Spinal cord (tissue), 10 donors: Measurements from ENCODE around the gene CDKN3. TPM values are rescaled to one million over a fixed set of nuclear protein-coding genes. Genes with fewer than 3 reads are reported as not detected.

Experiments used
- DNase-seq, 6 donors: peaks; one replicate each; pipeline versions ENCODE4 v3.0.0 to v3.0.0-alpha.2; 2013 to 2015; ENCODE audit warnings: low spot score in 6 of 6, low read depth in 4 of 6
- H3K27ac ChIP-seq: one replicate; pipeline ENCODE4 v1.5.1; 2013; ENCODE audit warnings: low read depth, low read length, control low read depth
- H3K27me3 ChIP-seq: one replicate; pipeline ENCODE4 v1.6.1; 2013; ENCODE audit warnings: low read length; ENCODE audit not compliant: control insufficient read depth, insufficient read depth
- H3K36me3 ChIP-seq: one replicate; pipeline ENCODE4 v1.6.1; 2013; ENCODE audit warnings: low read length; ENCODE audit not compliant: control insufficient read depth, insufficient read depth
- H3K4me1 ChIP-seq: one replicate; pipeline ENCODE4 v1.6.1; 2013; ENCODE audit warnings: low read length; ENCODE audit not compliant: control insufficient read depth, insufficient read depth
- H3K4me3 ChIP-seq: one replicate; pipeline ENCODE4 v1.5.1; 2013; ENCODE audit warnings: low read depth, low read length, control low read depth
- H3K9me3 ChIP-seq: one replicate; pipeline ENCODE4 v1.6.1; 2013; ENCODE audit warnings: low read length; ENCODE audit not compliant: control insufficient read depth, insufficient read depth
- WGBS: methylation state at CpG from one replicate; pipeline ENCODE4 v1.1.5; 2013; ENCODE audit warnings: missing lambda C conversion rate; ENCODE audit not compliant: insufficient coverage; 5-methylcytosine and 5-hydroxymethylcytosine counted together
- long read RNA-seq, 4 donors: transcript quantifications; one replicate each; lab custom pipeline, GENCODE V29; 2026
- polyA plus RNA-seq, 2 donors: library from polyadenylated mRNA; unstranded; fragments of 120-200 nt; gene quantifications; one replicate each; pipeline ENCODE4 v1.2.1, GENCODE V29; 2013; ENCODE audit not compliant: insufficient read length in 2 of 2
- total RNA-seq, 2 donors: library from RNA; depleted of rRNA in 1 of 2; stranded (reverse); fragments of 120-200 nt in 1 of 2; fragments of >200 nt in 1 of 2; gene quantifications; one replicate each; pipeline versions ENCODE4 v1.2.3 to v1.2.4, GENCODE V29; 2013 to 2014
- donor health status: healthy.

Gene CDKN3
- total RNA-seq (10 to 100 TPM; 16.3 to 17.9 TPM), polyA plus RNA-seq (10 to 100 TPM; 18.0 to 18.6 TPM)
- long read RNA-seq, donor 1, transcript CDKN3-202 (8 exons, 893 nt), result major isoform, 5 of 5 reads
- long read RNA-seq, donor 1, partial matches to known transcripts, result 0 of 5 reads
- long read RNA-seq, donor 1, other reads (novel, unspliced or antisense), result 0 of 5 reads
- long read RNA-seq, donor 2, partial matches to known transcripts, result 0 of 1 reads
- long read RNA-seq, donor 2, other reads (novel, unspliced or antisense), result 0 of 1 reads
- long read RNA-seq, donor 3, transcript CDKN3-202 (8 exons, 893 nt), result major isoform, 7 of 7 reads
- long read RNA-seq, donor 3, partial matches to known transcripts, result 0 of 7 reads
- long read RNA-seq, donor 3, other reads (novel, unspliced or antisense), result 0 of 7 reads
- long read RNA-seq, donor 4, transcript CDKN3-202 (8 exons, 893 nt), result major isoform, 17 of 247 reads
- long read RNA-seq, donor 4, partial matches to known transcripts, result 49 of 247 reads
- long read RNA-seq, donor 4, other reads (novel, unspliced or antisense), result 181 of 247 reads

GRCh38 chr14:54396493-54397335, at the start of gene CDKN3:
Gene CDKN3 (plus strand): TSS chr14:54397007. CDS start chr14:54397069, 62 bp downstream.
- H3K27me3 ChIP-seq, result no peaks in the 10 kb centered on the region
- H3K36me3 ChIP-seq, result no peaks in the 10 kb centered on the region
- H3K4me1 ChIP-seq, result peaks cover 16% of the 10 kb centered on the region
- WGBS, result under 1% methylated on average over 76 of the region's 76 CpGs
- peak within 1 kb of the TSS; percentile 90 for H3K4me3 ChIP-seq
- no peaks in the 10 kb centered on the region for H3K9me3 ChIP-seq
- DNase-seq, result peak; percentile 91 to 99 (median 98)
- peak within 1 kb of the TSS; percentile 57 for H3K27ac ChIP-seq

GRCh38 chr14:54347044-54347443, 49.8 kb upstream of the CDKN3 start:
- DNase-seq, result no peak
- Histone ChIP-seq H3K4me3 (no peak overlapping the region), H3K27me3 (no peaks in the 10 kb centered on the region), H3K4me1 (peaks cover 12% of the 10 kb centered on the region), H3K9me3 (no peaks in the 10 kb centered on the region), H3K27ac (no peak overlapping the region), H3K36me3 (no peaks in the 10 kb centered on the region)
- WGBS, result 92% methylated on average over 3 of the region's 7 CpGs

- peak in 4 of 6 donors; percentile 45 to 90 (median 68) for DNase-seq
- Histone ChIP-seq H3K27ac (peak overlapping the region; percentile 75), H3K4me1 (peaks cover 11% of the 10 kb centered on the region), H3K4me3 (no peak overlapping the region), H3K27me3 (no peaks in the 10 kb centered on the region), H3K36me3 (no peaks in the 10 kb centered on the region), H3K9me3 (no peaks in the 10 kb centered on the region)
- 0% methylated on average over 1 of the region's 5 CpGs for WGBS
Measured at GRCh38 chr14:54348001-54348611, 48.7 kb upstream of the CDKN3 start.

- peaks cover 4% of the 10 kb centered on the region for H3K9me3 ChIP-seq
- H3K4me1 ChIP-seq, result peaks cover 6% of the 10 kb centered on the region
- peak overlapping the region; percentile 22 for H3K4me3 ChIP-seq
- H3K27me3 ChIP-seq, result no peaks in the 10 kb centered on the region
- H3K27ac ChIP-seq, result peak overlapping the region; percentile 75
- no peaks in the 10 kb centered on the region for H3K36me3 ChIP-seq
- DNase-seq, result peak in 2 of 6 donors; percentile 53 to 81
- 48% methylated on average over 14 of the region's 24 CpGs for WGBS
Measured at GRCh38 chr14:54348923-54349620, 47.7 kb upstream of the CDKN3 start.

GRCh38 chr14:54349713-54350112, 47.1 kb upstream of the CDKN3 start:
- Histone ChIP-seq H3K9me3 (peaks cover 4% of the 10 kb centered on the region), H3K36me3 (no peaks in the 10 kb centered on the region), H3K27me3 (no peaks in the 10 kb centered on the region), H3K27ac (peak overlapping the region; percentile 75), H3K4me1 (peaks cover 2% of the 10 kb centered on the region), H3K4me3 (no peak overlapping the region)
- no CpG with 5 or more reads among the region's 2 CpGs for WGBS
- no peak for DNase-seq

GRCh38 chr14:54350203-54350602, 46.6 kb upstream of the CDKN3 start:
- WGBS, result 40% methylated on average over 1 of the region's 3 CpGs
- H3K27ac ChIP-seq, result peak overlapping the region; percentile 75
- H3K9me3 ChIP-seq, result peaks cover 4% of the 10 kb centered on the region
- no peaks in the 10 kb centered on the region for H3K36me3 ChIP-seq
- no peaks in the 10 kb centered on the region for H3K27me3 ChIP-seq
- no peak overlapping the region for H3K4me3 ChIP-seq
- H3K4me1 ChIP-seq, result peaks cover 2% of the 10 kb centered on the region
- peak in 1 of 6 donors; percentile 56 for DNase-seq

GRCh38 chr14:54353266-54353665, 43.5 kb upstream of the CDKN3 start:
- H3K9me3 ChIP-seq, result peaks cover 4% of the 10 kb centered on the region
- H3K27me3 ChIP-seq, result no peaks in the 10 kb centered on the region
- 94% methylated on average over 4 of the region's 6 CpGs for whole genome bisulfite sequencing

GRCh38 chr14:54353694-54354093, 43.1 kb upstream of the CDKN3 start:
- DNase-seq, result no peak
- Histone ChIP-seq H3K36me3 (no peaks in the 10 kb centered on the region), H3K9me3 (peaks cover 4% of the 10 kb centered on the region), H3K27ac (no peak overlapping the region), H3K4me3 (no peak overlapping the region), H3K4me1 (peaks cover 2% of the 10 kb centered on the region), H3K27me3 (no peaks in the 10 kb centered on the region)
- WGBS, result 88% methylated on average over 1 of the region's 2 CpGs

More at GRCh38 chr14:54353266-54353665, 43.5 kb upstream of the CDKN3 start:
- H3K36me3 ChIP-seq, result no peaks in the 10 kb centered on the region
- no peak overlapping the region for H3K4me3 ChIP-seq
- H3K27ac ChIP-seq, result no peak overlapping the region
- DNase-seq, result no peak
- peaks cover 2% of the 10 kb centered on the region for H3K4me1 ChIP-seq

GRCh38 chr14:54354096-54354495, 42.7 kb upstream of the CDKN3 start:
- Histone ChIP-seq H3K27ac (no peak overlapping the region), H3K9me3 (peaks cover 4% of the 10 kb centered on the region)

More at GRCh38 chr14:54354096-54354495, 42.7 kb upstream of the CDKN3 start:
- Histone ChIP-seq H3K4me1 (peaks cover 2% of the 10 kb centered on the region), H3K27me3 (no peaks in the 10 kb centered on the region), H3K4me3 (no peak overlapping the region), H3K36me3 (no peaks in the 10 kb centered on the region)
- no peak for DNase-seq
